Stimulated activated CD4-positive, alpha-beta T cell treated with anti-CD3 and anti-CD28 coated beads, Interleukin-4, amount 100 ng/mL, for 4 hours (primary cell): ENCODE results near the gene KCTD17.

ENCODE experiments used
- DNase-seq, 2 experiments: peaks; one replicate each; pipeline ENCODE4 v3.0.0-alpha.2; 2020

The KCTD17 gene

DNA sequence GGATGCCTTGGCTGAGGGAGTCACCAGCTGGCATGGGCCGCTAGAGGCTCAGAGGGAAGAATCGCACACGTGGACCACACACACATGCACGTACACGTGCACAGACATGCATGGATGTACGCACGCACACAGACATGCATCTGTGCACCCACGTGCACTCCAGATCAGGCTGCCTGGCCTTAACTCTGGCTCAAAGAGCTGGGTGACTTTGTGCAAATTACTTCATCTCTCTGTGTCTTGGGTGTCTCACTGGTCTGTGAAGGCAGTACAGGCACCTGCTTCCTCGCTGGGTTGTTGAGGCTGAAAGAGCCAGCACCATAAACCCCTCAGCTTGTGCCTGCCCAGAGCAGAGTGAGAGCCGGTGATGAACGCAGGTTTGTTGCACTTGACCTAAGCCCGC is 29.3 kb downstream of the KCTD17 start:
- DNase-seq = no peak

GRCh38 chr22:37082251-37082873 is 30.8 kb downstream of the KCTD17 start:
- peak in 1 of 2 experiments; percentile 20 for DNase-seq

DNA sequence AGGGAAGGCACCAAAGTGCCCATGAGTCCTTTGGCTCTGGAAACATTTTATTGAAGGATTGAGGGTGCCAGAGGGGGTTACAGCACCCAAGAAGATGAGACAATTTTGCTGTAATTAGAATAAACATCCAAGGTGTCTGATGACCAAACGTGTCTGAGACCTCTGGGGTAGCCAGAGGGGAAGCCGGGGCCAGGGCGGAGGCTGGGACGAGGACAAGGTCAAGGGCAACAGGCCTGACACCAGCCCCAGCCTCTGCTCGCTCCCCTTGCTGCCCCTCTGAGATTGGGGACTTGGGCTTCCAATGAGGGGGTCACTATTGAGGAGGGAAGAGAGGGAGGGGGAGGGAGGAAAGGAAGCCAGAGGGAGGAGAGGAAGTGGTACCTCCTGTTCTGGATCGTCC is 32.4 kb downstream of the KCTD17 start:
- DNase-seq = no peak

- no peak for DNase-seq
Measured at GRCh38 chr22:37084385-37084784, 32.8 kb downstream of the KCTD17 start.

DNA sequence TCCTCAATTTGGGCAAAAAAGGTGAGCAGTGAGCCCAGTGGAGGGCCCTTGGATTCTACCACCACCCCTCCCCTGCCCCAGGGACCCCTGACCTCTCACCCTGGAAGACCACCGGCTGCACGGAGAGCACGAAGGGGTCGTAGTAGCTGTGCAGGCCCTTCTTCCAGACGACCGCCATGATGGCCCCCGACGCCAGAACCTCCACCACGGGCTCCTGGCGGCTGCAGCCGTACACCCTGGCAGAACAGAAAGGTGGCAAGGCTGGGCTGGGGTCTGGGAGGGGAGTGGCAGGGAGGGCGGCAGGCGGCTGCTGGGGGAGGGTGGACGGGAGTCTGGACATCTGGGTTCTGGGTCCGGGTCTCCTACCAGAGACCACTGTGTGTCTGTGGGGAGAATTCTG is 34.6 kb downstream of the KCTD17 start:
- DNase-seq = no peak

- DNase-seq = no peak
Measured at GRCh38 chr22:37088108-37088605, 36.6 kb downstream of the KCTD17 start.

GRCh38 chr22:37088750-37089408 is 37.3 kb downstream of the KCTD17 start:
- DNase-seq = no peak

DNA sequence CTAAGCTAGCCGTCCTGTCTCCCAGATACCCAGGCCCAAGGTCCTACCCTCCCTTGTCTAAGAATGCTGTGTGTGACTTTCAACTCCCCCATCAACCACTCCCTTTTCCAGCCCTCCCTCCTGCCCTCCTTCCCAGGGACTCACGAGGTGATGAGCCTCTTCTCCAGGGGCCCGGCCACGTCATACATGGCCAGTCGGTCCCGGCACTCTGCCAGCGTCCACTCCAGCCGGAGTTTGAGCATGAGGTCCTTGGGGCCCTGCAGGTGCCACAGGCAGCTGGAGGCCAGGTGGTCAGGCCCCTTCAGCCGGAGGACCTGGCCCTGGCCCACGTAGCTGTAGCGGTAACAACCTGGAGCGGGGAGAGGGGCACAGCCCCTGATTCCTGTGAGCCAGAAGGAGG is 37.9 kb downstream of the KCTD17 start:
- no peak for DNase-seq

DNA sequence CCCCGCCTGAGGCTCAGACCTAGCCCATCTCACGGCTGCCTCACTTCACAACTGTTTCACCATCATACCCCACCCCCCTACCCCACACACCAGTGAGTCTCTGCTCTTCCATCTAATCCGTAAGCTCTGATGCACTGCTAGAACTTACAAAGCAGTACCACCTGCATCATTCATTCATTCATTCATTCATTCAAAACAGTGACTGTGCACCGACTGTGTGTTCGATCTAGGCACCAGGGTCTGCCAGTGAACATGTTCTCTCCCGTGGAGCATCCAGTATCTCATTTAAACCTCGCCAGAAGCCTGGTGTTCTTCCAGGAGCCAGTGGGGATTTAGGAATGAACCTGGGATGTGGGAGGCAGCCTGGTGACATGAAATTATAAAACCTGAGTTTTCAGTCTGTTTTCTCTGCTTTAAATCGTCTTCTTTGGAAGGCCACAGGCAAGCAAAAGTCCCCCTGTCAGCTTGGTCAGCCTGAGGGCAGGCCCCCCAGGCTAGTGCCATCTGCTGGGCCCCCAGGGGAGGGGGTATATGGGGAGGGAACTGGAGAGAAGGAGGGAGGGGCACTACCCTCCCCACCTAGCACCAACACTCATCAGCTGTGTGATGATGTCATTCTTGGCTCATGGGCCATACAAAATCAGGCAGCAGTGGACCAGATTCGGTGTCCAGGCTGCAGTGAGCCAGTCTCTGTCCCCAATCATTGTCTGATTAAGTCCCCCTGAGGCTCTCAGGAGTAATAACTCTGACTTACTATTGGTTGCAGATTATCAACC is 39.6 kb downstream of the KCTD17 start:
- DNase-seq = no peak

GRCh38 chr22:37091994-37092393 is 40.5 kb downstream of the KCTD17 start:
- no peak for DNase-seq

DNA sequence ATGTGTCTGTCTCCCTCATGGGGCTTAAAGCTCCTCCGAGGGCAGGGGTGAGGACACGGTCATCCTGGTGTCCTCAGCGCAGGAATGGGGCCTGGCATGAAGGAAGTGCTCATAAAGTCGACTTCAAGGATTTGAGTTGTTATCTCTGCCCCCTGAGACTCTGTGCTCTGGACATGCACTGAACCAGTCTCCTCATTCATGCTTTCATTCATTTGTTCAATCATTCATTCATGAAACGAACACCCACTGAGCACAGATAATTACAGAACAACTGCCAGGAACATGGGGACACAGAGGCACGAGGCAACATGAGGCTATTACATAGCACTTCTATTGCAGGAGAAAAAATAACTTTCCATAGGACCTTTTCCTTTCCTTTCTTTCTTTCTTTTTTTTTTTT is 41.5 kb downstream of the KCTD17 start:
- no peak for DNase-seq

DNA sequence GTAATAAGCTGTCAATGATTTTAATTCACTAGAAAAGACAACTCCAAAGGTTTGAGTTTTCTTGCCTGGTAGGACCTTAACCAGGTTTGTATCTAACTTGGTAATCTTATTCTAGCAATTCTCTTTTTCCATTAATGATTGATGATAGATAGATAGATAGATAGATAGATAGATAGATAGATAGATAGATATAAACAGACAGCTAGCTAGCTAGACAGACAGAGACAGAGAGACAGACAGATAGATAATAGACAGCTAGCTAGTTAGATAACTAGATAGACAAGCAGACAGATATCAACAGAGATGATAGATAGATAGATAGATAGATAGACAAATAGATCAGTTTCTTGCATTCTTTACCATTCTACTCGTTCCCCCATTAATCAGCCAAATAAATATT is 42.7 kb downstream of the KCTD17 start:
- no peak for DNase-seq

DNA sequence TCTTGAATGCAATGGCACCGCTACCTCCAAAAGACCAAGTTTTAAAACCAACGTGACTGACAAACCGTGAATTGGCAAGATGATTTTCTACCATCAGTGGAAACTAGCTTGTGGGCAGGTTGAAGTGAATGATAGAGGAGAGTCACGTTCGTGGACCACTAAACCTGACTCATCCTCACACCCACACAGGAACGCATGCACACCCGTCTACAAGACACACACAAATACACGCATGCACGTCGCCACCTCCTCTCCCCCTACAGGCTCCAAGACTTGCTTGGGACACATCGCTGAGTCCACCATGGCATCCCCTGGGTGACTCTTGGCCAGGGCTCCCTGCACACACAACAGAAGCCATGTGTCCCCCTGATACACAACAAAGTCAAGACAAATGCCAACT is 43.6 kb downstream of the KCTD17 start:
- peak; percentile 55 to 83 for DNase-seq

DNA sequence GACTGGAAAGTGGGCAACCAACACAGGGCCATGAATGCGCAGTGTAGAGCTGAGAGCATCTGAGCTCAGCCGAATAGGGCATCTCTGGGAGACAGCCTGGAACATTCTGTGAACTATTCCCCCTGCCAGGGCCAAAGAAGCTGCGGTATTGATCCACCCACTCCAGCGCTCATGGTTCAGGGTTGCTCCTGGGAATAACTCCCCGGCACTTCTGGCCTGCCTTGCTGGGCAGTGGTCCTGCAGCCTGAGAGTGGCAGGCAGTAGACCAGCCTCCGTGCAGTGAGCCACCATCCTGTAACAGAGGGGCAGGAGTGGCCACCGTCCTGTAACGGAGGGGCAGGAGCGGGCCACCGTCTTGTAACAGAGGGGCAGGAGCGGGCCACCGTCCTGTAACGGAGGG is 45.8 kb downstream of the KCTD17 start:
- DNase-seq = no peak

DNA sequence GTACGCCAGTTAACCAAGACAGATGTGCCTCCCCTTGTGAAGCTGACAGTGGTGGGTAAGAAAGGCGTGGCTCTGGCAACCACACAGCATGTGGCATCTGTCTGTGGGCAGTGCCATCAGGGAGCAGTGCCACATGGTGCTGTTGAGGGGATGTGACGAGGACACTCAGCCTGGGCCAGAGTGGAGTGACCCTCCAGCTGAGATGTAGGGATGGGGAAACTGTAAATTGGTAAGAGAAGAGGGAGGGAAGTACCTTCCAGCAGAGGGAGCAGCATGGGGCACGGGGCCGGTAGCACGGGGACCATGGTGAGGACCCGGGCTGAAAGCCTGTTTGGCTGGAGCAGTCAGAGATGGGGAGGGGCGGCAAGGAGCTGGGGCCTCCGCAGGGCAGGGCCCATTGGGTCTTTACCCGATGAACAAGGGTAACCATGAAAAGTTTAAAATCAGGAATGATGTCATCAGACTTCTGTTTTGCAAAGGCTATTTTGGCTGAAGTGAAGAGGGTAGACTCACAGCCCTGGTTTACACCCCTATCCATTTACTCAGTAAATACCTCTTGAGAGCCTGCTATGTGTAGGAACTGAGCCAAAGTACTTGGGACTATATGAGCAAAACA is 47.5 kb downstream of the KCTD17 start:
- DNase-seq = no peak

GRCh38 chr22:37100589-37101127 is 49.1 kb downstream of the KCTD17 start:
- DNase-seq = peak in 1 of 2 experiments; percentile 27

- DNase-seq = no peak
Measured at GRCh38 chr22:37101311-37102066, 49.9 kb downstream of the KCTD17 start.

- DNase-seq = no peak
Measured at GRCh38 chr22:37103151-37103550, 51.6 kb downstream of the KCTD17 start.

GRCh38 chr22:37103656-37104452 is 52.3 kb downstream of the KCTD17 start:
- no peak for DNase-seq

DNA sequence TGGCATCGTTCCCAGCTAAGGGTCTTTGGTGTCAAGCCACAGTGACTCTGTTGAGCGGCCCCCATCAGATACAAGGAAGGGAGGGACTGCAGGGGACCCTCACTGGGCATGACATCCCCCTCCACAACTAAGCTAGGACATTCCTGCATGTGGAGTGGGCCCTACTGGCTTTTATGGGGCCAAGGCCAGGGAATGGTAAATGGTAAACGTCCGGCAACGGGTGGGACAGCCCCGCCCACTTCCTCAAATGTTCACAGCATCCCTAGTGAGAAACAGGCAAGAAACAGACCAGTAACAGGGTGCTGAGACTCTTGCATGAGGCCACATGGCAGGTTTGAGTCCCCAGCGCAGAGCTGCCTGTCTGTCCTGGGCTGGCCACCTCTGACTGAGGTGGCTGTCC is 53.6 kb downstream of the KCTD17 start:
- no peak for DNase-seq

DNA sequence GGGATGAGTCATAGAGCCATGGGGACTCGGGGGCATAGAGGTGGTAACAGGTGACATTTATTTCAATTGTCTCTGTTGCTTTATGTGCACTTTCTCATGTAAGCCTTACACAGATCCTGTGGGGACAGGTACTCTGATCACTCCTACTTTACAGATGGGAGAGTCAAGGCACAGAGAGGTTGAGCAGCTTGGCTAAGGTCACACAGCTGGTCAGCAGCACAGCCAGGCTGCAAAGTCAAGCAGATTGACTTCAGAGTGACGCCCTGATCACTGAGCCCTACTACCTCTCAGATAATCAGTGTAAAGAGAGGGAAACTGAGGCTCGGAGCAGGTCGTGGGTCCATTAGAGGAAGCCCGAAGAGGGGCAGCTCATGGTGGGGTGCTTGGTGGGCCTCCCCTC is 54.4 kb downstream of the KCTD17 start:
- no peak for DNase-seq
